Renal pelvis (tissue), 4 donors: ENCODE results near the gene MLST8. TPM values are rescaled to one million over a fixed set of nuclear protein-coding genes. Genes with fewer than 3 reads are reported as not detected.
"Not testable (repeated sequence)": the region's sequence is repeated elsewhere in the genome, so short reads cannot be mapped to it uniquely, and the experiment has no call there.

Experiments
- DNase-seq: peaks from one replicate; pipeline ENCODE4 v3.0.0-alpha.2; 2013
- polyA plus RNA-seq, 3 donors: library from polyadenylated mRNA; unstranded; fragments of 120-200 nt; gene quantifications; one replicate each; pipeline ENCODE4 v1.2.1, GENCODE V29; 2013; ENCODE audit not compliant: insufficient read length in 3 of 3

MLST8 gene
- polyA plus RNA-seq, 3 donors: 48.8 to 57.6 (median 55.2) TPM

- DNase-seq: no peak
These were observed 20.3 kb upstream of the MLST8 start for GRCh38 chr16:2184962-2185361.

GRCh38 chr16:2186064-2186463 is 19.2 kb upstream of the MLST8 start:
- no peak for DNase-seq

GRCh38 chr16:2186505-2186904 is 18.7 kb upstream of the MLST8 start:
- DNase-seq: no peak

GRCh38 chr16:2187212-2187611 is 18.0 kb upstream of the MLST8 start:
- no peak for DNase-seq

- DNase-seq: no peak
These were observed 16.9 kb upstream of the MLST8 start for GRCh38 chr16:2188395-2188794.

- no peak for DNase-seq
These were observed 15.9 kb upstream of the MLST8 start for GRCh38 chr16:2189252-2189893.

GRCh38 chr16:2190002-2190658 is 15.1 kb upstream of the MLST8 start:
- no peak for DNase-seq

- no peak for DNase-seq
These were observed 14.4 kb upstream of the MLST8 start for GRCh38 chr16:2190659-2191445.

- DNase-seq: no peak
These were observed 13.9 kb upstream of the MLST8 start for GRCh38 chr16:2191446-2191706.

GRCh38 chr16:2194166-2194834 is 11.0 kb upstream of the MLST8 start:
- DNase-seq: no peak

GRCh38 chr16:2194852-2195321 is 10.4 kb upstream of the MLST8 start:
- no peak for DNase-seq

GRCh38 chr16:2195322-2196161 is 9.7 kb upstream of the MLST8 start:
- no peak for DNase-seq

GRCh38 chr16:2196162-2196980 is 8.9 kb upstream of the MLST8 start, which contains the start of gene CASKIN1:
TSS of gene CASKIN1 (minus strand) at chr16:2196605. CDS start at chr16:2196432, 173 bp downstream.
- no peak for DNase-seq

GRCh38 chr16:2196981-2197511 is 8.2 kb upstream of the MLST8 start:
- DNase-seq: no peak

GRCh38 chr16:2197765-2198164 is 7.5 kb upstream of the MLST8 start:
- no peak for DNase-seq

GRCh38 chr16:2198283-2198682 is 7.0 kb upstream of the MLST8 start:
- no peak for DNase-seq

GRCh38 chr16:2199095-2199494 is 6.2 kb upstream of the MLST8 start:
- no peak for DNase-seq

- DNase-seq: no peak
These were observed 5.6 kb upstream of the MLST8 start for GRCh38 chr16:2199621-2200139.

- no peak for DNase-seq
These were observed 4.9 kb upstream of the MLST8 start for GRCh38 chr16:2200313-2200712.

- not testable (repeated sequence) for DNase-seq
These were observed 2.0 kb upstream of the MLST8 start for GRCh38 chr16:2203119-2203688.
